NB4 (cell line): ENCODE data around the gene CHCHD3.

Experiments
- DNase-seq: peaks from one replicate; pipeline ENCODE4 v3.0.0; 2010; ENCODE audit warnings: low read depth
- H3K4me3 ChIP-seq: one replicate; pipeline ENCODE4 v1.5.1; 2011; ENCODE audit warnings: mild to moderate bottlenecking, low read depth, low read length, moderate library complexity
- CTCF ChIP-seq: IDR thresholded peaks from one replicate; pipeline ENCODE4 v1.5.1; 2012; ENCODE audit warnings: low read depth, low read length
- MYC ChIP-seq: IDR thresholded peaks from 2 replicates; pipeline ENCODE4 v1.6.1; 2011; ENCODE audit warnings: low read depth, low read length
- POLR2A ChIP-seq: IDR thresholded peaks from 2 replicates; pipeline ENCODE4 v1.6.1; 2011; ENCODE audit warnings: mild to moderate bottlenecking; ENCODE audit not compliant: insufficient read length; ENCODE audit errors: extremely low read depth
- TF ChIP-seq, protein P1 (sequence below): IDR thresholded peaks from 2 replicates; pipeline ENCODE4 v1.6.1; 2011; ENCODE audit warnings: low read depth, low read length

CHCHD3 gene

DNA sequence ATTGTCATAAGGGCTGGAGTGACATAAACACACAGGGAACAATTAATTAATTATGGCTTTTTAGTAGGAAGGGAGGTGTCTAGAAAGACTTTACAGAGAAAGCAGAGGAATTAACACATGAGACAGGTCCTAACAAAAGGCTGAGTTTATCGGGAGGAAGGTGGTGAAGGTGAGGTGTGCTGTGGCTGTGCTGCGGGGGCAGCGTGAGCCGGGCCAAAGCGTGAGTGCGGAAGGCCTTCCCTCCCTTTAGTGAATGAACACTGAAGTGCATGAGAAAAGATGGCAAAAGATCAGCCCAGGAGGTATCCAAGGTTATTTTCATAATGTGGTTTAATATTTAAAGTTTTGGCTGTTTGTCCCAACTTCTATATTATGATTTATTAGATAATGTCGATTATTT, 262.2 kb downstream of the CHCHD3 start:
- no peak overlapping the region for H3K4me3 ChIP-seq
- TF ChIP-seq, protein P1, sequence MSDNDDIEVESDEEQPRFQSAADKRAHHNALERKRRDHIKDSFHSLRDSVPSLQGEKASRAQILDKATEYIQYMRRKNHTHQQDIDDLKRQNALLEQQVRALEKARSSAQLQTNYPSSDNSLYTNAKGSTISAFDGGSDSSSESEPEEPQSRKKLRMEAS, result no peak
- TF ChIP-seq MYC (no peak), CTCF (no peak), POLR2A (no peak)
- no peak for DNase-seq

DNA sequence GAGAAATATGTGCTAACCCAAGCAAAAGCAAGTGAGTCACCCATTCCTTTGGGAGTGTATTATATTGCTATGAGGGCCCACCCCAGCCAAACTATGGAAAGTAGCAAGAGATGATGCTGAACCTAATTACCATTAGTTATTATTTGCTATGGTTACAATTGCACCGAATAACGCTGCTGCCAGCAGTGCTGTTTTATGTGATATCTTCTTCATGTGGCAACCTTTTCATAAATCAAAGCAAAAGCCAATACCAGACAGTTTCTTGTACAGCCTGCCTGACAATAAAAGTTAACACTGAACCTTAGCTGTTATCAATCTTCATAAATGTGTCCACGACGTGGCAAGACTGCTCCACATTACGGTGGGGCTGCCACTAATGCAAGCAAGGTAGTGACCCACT, 263.9 kb downstream of the CHCHD3 start:
- DNase-seq, result no peak
- no peak overlapping the region for H3K4me3 ChIP-seq
- TF ChIP-seq POLR2A, result no peak
- no peak for TF ChIP-seq CTCF
- TF ChIP-seq, protein P1, result no peak
- TF ChIP-seq MYC, result no peak

- TF ChIP-seq MYC (no peak), POLR2A (no peak), CTCF (no peak)
- TF ChIP-seq, protein P1, result no peak
- no peak for DNase-seq
- no peak overlapping the region for H3K4me3 ChIP-seq
These were observed 266.1 kb downstream of the CHCHD3 start for GRCh38 chr7:132815696-132816311.

GRCh38 chr7:132815130-132815529, 266.8 kb downstream of the CHCHD3 start:
- H3K4me3 ChIP-seq, result no peak overlapping the region
- DNase-seq, result no peak
- TF ChIP-seq, protein P1, result no peak
- TF ChIP-seq POLR2A, result no peak
- TF ChIP-seq CTCF, result no peak

GRCh38 chr7:132810561-132810960, 271.3 kb downstream of the CHCHD3 start:
- DNase-seq, result no peak
- TF ChIP-seq, protein P1, result no peak
- TF ChIP-seq MYC (no peak), CTCF (no peak), POLR2A (no peak)
- H3K4me3 ChIP-seq, result no peak overlapping the region
